Central memory CD8-positive, alpha-beta T cell (primary cell): ENCODE data around the gene TMEM221.
A peak's percentile ranks its signal among the peaks of the same experiment; 100 is the strongest.

Experiments
- ATAC-seq: fragments of 150-1000 bp; cut with Tn5 transposase; replicated peaks from 2 replicates; pipeline ENCODE4 v1.10.0; 2022; ENCODE audit warnings: mild to moderate bottlenecking, moderate FRiP score, moderate number of reproducible peaks; ENCODE audit not compliant: poor library complexity, severe bottlenecking; ENCODE audit errors: extremely low read depth
- DNase-seq, 2 donors: peaks; one replicate each; pipeline ENCODE4 v3.0.0; 2021; ENCODE audit warnings: low spot score in 2 of 2
- H3K27ac Mint-ChIP-seq: one replicate; pipeline ENCODE4 v1.8.0; 2022; ENCODE audit warnings: low read depth, mild to moderate bottlenecking, moderate library complexity, mixed read lengths
- H3K27me3 Mint-ChIP-seq: one replicate; pipeline ENCODE4 v1.8.0; 2022; ENCODE audit warnings: mixed read lengths
- H3K36me3 Mint-ChIP-seq: one replicate; pipeline ENCODE4 v1.8.0; 2022; ENCODE audit warnings: mild to moderate bottlenecking, moderate library complexity, mixed read lengths; ENCODE audit not compliant: insufficient read depth
- H3K4me1 Mint-ChIP-seq: one replicate; pipeline ENCODE4 v1.8.0; 2022; ENCODE audit warnings: mixed read lengths
- H3K4me3 Mint-ChIP-seq: one replicate; pipeline ENCODE4 v1.8.0; 2022; ENCODE audit warnings: mild to moderate bottlenecking, moderate library complexity, mixed read lengths
- H3K9me3 Mint-ChIP-seq: one replicate; pipeline ENCODE4 v1.8.0; 2022; ENCODE audit warnings: mixed read lengths

Gene TMEM221

DNA sequence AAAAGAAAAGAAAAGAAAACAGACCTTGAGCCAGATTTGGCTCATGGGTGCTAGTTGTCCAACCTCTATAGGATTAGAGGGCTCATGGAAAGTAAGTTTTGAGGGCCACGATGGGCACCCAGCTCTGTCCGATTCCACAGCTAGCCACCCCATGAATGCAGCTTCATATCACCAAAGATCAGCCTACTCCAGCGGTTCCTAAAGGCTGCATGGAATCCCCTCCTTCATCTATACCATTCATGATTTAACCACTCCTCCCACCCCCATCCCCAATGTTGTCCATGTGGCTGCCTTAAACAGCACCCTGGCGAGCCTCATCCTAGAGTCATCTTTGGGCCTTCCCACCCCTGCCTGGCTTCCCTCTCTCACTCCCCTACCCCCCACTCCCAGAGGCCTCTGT, 26.5 kb downstream of the TMEM221 start:
- ATAC-seq (no peak), DNase-seq (no peak)
- Mint-ChIP-seq H3K36me3 (peaks cover 7% of the 10 kb centered on the region), H3K9me3 (no peaks in the 10 kb centered on the region), H3K4me3 (no peak overlapping the region), H3K27ac (no peak overlapping the region), H3K4me1 (peaks cover 15% of the 10 kb centered on the region), H3K27me3 (no peaks in the 10 kb centered on the region)

DNA sequence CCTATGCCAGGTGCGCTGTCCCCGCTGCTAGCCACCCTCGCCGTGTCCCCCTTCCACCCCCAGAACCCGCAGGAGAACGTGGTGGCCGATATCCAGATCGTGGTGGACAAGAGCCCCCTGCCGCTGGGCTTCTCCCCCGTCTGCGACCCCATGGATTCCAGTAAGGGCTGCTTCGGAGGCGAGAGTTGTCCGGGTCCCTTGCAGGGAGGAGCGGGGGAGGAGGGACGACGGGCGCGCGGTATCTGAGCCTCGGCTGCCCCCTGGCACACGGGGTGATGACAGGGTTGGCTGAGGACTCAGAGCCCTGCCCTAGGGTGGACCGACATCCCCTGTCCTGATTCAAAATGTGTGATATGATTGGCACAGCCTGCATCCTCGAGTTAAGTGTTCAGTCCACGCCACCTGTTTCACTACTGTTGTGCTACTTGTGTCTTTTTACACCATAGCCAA, 28.0 kb downstream of the TMEM221 start:
- Mint-ChIP-seq H3K27ac (no peak overlapping the region), H3K27me3 (no peaks in the 10 kb centered on the region), H3K9me3 (no peaks in the 10 kb centered on the region), H3K4me1 (peaks cover 18% of the 10 kb centered on the region), H3K4me3 (peak overlapping the region; percentile 87), H3K36me3 (peaks cover 8% of the 10 kb centered on the region)
- DNase-seq (no peak), ATAC-seq (no peak)

DNA sequence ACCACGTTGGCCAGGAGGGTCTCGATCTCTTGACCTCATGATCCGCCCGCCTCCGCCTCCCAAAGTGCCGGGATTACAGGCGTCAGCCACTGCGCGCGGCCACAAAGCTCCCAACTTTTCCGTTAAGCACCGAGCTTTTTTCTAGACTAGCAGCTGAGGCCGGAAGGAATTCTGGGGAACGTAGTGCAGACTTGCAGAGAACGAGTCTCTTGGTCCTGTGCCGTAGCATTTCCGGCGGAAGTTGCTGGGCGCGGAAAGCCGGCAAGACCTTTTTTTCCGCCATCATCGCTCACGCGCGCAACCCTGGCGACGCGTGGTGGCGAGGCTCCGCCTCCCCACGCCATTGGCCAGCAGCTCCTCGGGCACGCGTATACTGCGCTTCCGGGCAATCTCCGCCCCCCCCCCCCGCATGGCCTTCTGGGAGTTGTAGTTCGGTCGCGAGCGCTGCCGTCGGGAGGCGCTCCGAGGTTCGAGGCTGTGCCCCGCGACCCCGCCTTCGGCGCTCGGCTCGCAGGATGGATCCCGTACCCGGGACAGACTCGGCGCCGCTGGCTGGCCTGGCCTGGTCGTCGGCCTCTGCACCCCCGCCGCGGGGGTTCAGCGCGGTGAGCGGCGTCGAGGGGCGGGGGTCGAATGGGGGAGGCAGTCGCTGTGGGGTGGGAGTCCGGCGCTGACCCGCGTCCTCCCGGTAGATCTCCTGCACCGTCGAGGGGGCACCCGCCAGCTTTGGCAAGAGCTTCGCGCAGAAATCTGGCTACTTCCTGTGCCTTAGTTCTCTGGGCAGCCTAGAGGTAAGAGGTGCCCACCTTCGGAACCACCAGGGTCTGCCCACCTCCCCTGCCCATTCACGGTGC, 28.6 kb downstream of the TMEM221 start, which contains the start of gene MVB12A:
Gene MVB12A, plus strand, starts transcription at position 427 of the 854 bp plus-strand sequence. Its CDS starts 89 bp downstream, at position 516.
- H3K4me1 Mint-ChIP-seq = peaks cover 18% of the 10 kb centered on the region
- peak; percentile 94 for ATAC-seq

DNA sequence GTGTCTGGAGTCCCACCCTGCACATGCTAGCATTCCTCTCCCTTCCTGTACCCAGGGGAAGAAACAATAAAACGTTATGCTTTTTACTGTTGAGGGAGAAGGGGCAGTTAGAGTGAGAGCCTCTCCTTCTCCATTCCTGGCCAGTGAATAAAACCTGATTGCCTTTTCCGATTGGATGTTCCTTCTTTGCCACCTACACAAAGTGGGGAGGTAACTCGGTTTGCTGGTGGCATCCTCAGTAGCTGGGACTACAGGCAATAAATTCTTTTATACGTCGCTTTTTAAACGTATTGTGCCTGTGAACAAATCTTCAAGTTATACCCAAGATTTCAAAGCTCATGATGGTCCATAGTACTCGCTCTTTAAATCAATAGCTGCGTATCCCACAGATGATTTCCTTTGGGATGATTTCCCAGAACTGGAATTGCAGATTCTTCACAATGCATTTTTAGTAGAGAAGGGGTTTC, 29.3 kb downstream of the TMEM221 start:
- no peak for ATAC-seq
- Mint-ChIP-seq H3K4me3 (peak overlapping the region; percentile 87), H3K4me1 (peaks cover 18% of the 10 kb centered on the region), H3K9me3 (no peaks in the 10 kb centered on the region), H3K27me3 (no peaks in the 10 kb centered on the region), H3K27ac (peak overlapping the region; percentile 76), H3K36me3 (peaks cover 9% of the 10 kb centered on the region)
- no peak for DNase-seq

More for the DNA sequence above, 28.6 kb downstream of the TMEM221 start, which contains the start of gene MVB12A:
- H3K4me3 Mint-ChIP-seq = peak within 1 kb of the TSS; percentile 87
- H3K27me3 Mint-ChIP-seq = no peaks in the 10 kb centered on the region
- H3K9me3 Mint-ChIP-seq = no peaks in the 10 kb centered on the region
- DNase-seq = peak; percentile 85 to 93
- peaks cover 8% of the 10 kb centered on the region for H3K36me3 Mint-ChIP-seq
- H3K27ac Mint-ChIP-seq = peak within 1 kb of the TSS; percentile 76

DNA sequence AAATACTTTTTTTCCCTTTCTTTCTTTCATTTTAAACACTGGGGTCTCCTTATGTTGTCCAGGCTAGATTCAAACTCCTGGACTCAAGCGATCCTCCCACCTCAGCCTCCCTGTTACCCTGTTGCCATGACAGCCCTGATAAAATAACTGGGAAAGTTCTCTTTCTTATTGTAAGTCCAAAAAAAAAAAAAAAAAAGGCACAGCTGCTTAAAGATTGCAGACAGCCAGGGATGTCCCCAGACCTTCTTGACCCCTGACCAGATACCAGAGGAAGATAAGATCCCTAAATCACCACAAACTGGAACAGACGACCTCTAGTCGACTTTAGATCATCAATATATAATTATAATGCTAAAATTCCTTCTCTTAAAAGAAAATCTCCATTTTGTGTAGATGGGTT, 29.8 kb downstream of the TMEM221 start:
- DNase-seq (no peak), ATAC-seq (no peak)
- H3K4me1 Mint-ChIP-seq = peaks cover 18% of the 10 kb centered on the region
- H3K27me3 Mint-ChIP-seq = no peaks in the 10 kb centered on the region
- peaks cover 13% of the 10 kb centered on the region for H3K36me3 Mint-ChIP-seq
- H3K9me3 Mint-ChIP-seq = no peaks in the 10 kb centered on the region
- H3K4me3 Mint-ChIP-seq = peak overlapping the region; percentile 87
- H3K27ac Mint-ChIP-seq = no peak overlapping the region

DNA sequence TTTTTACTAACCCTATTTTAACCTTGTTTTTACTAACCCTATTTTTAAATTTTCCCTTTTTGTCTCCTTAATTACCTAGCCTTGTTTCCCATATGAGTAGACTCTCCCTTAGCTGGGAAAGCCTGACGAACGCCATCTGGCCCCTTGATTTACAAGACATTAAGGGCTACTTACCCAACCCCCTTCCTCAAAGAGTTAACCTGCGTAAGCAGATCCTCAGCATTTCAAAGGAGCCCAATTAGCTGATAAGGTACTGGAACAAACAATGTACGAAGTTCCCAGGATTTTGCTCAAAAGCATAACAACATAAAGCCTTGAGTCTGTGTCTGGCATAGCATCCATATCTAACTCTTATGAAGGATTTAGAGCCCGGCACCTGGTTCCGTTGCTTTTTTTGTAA, 33.3 kb downstream of the TMEM221 start:
- ATAC-seq (no peak), DNase-seq (no peak)
- Mint-ChIP-seq H3K9me3 (no peaks in the 10 kb centered on the region), H3K27me3 (no peaks in the 10 kb centered on the region), H3K27ac (no peak overlapping the region), H3K4me3 (no peak overlapping the region), H3K36me3 (peaks cover 26% of the 10 kb centered on the region), H3K4me1 (peaks cover 21% of the 10 kb centered on the region)

DNA sequence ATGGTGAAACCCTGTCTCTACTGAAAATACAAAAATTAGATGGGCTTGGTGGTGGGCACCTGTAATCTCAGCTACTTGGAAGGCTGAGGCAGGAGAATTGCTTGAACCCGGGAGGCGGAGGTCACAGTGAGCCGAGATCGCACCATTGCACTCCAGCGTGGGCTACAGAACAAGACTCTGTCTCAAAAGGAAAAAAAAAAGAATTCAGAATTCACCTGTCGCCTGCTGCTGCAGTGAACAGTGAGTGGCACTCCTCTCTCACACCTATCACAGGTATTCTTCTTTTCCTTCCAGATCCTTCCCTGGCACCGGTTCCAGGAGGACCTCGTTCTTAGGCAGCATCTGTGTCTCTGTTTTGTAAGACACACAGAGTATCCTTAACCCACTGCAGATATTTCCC, 34.4 kb downstream of the TMEM221 start:
- ATAC-seq (no peak), DNase-seq (no peak)
- Mint-ChIP-seq H3K36me3 (peaks cover 25% of the 10 kb centered on the region), H3K4me1 (peaks cover 17% of the 10 kb centered on the region), H3K27me3 (no peaks in the 10 kb centered on the region), H3K4me3 (no peak overlapping the region), H3K27ac (no peak overlapping the region), H3K9me3 (no peaks in the 10 kb centered on the region)

DNA sequence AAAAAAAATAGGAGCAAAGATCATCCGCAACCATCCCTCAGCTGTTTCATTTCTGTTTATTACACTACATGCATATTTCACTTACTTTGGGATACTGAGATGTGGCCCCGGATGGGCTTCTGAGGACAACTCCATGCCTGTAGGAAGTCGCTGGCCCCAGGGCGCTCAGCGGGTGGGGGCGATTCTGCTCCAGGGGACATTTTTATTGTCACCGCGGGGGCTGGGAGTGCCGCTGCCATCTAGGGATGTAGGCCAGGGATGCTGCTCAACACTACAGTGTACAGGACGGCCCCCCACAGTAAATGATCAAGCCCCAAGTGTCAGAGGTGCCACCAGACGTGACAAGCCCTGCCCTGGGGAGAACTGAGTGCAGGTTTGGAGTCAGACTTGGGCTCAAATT, 36.7 kb downstream of the TMEM221 start:
- no peaks in the 10 kb centered on the region for H3K9me3 Mint-ChIP-seq
- no peak overlapping the region for H3K27ac Mint-ChIP-seq
- H3K27me3 Mint-ChIP-seq = no peaks in the 10 kb centered on the region
- DNase-seq = no peak
- H3K4me1 Mint-ChIP-seq = peaks cover 26% of the 10 kb centered on the region
- H3K4me3 Mint-ChIP-seq = no peak overlapping the region
- ATAC-seq = no peak
- H3K36me3 Mint-ChIP-seq = peaks cover 26% of the 10 kb centered on the region

DNA sequence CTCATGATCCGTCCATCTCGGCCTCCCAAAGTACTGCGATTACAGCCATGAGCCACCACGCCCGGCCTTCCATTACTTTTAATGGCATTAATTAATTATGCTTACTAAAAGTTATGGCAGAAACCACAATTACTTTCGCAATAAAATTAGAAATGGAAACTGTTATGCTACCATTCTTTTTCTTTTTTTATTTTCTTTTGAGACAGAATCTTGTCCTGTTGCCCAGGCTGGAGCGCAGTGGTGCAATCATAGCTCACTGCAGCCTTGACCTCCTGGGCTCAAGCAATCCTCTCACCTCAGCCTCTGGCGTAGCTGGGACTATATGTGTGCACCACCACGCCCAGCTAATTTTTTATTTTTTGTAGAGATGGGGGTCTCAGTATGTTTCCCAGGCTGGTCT, 38.5 kb downstream of the TMEM221 start:
- no peaks in the 10 kb centered on the region for H3K27me3 Mint-ChIP-seq
- no peak overlapping the region for H3K27ac Mint-ChIP-seq
- peaks cover 40% of the 10 kb centered on the region for H3K4me1 Mint-ChIP-seq
- peaks cover 26% of the 10 kb centered on the region for H3K36me3 Mint-ChIP-seq
- no peak overlapping the region for H3K4me3 Mint-ChIP-seq
- DNase-seq = no peak
- H3K9me3 Mint-ChIP-seq = no peaks in the 10 kb centered on the region
- ATAC-seq = no peak

DNA sequence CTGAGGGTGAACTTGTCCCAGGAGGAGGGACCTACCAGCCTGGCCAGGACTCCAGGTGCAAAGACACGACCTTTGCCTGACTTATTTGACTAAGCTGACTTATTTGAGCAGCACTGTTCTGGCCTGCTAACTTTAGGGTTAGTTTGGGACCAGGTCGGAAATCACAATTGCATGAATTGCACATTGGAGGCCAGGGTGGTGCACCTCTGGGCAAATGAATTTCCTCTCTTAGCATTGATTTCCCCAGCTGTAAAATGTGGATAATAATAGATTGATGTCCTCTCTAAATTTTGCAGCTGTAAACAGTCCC, 41.6 kb downstream of the TMEM221 start:
- peak overlapping the region; percentile 89 for H3K4me3 Mint-ChIP-seq
- peaks cover 44% of the 10 kb centered on the region for H3K4me1 Mint-ChIP-seq
- peaks cover 28% of the 10 kb centered on the region for H3K36me3 Mint-ChIP-seq

DNA sequence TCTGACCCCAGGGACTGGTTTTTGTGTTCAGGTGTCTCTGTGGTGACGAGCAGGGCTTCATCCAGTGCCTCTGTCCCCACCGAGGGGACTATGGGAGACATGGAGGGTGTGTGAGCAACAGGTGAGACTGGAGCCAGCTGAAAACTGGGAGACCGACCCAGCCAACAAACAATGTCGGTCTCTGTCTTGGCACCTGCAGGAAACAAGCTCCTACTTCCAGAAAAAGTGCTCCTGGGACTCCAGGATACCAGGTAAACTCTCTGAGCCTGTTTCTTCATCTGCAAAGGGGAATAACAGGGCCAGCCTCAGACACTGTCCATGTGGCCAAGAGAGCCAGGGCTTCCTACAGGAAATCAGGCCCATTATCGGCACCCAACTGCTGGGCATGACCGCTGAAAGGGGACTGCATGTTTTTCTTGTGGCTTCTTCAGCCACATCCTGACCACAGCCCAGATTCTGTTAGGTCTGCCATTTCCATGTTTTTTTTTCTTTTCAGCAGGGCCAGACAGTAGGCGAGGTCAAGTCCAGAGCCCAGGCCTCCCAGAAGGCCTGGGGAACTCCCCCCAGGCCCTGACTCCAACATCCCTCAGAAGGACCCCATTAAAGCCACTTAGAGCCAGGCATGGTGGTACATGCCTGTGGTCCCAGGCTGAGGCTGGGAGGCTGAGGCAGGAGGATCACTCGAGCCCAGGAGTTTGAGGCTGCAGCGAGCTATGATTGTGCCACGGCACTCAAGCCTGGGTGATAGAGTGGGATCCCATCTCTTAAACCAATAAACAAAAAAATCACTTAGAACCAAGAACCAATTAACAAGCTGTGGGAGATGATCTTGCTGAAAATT, 42.2 kb downstream of the TMEM221 start:
- Mint-ChIP-seq H3K27ac (peak overlapping the region; percentile 89), H3K36me3 (peaks cover 27% of the 10 kb centered on the region), H3K27me3 (no peaks in the 10 kb centered on the region), H3K9me3 (no peaks in the 10 kb centered on the region), H3K4me1 (peaks cover 44% of the 10 kb centered on the region), H3K4me3 (peak overlapping the region; percentile 89)
- ATAC-seq (peak; percentile 15), DNase-seq (no peak)

More for the DNA sequence above, 41.6 kb downstream of the TMEM221 start:
- H3K27me3 Mint-ChIP-seq = no peaks in the 10 kb centered on the region
- no peak for DNase-seq
- no peak for ATAC-seq
- H3K27ac Mint-ChIP-seq = peak overlapping the region; percentile 89
- H3K9me3 Mint-ChIP-seq = no peaks in the 10 kb centered on the region

DNA sequence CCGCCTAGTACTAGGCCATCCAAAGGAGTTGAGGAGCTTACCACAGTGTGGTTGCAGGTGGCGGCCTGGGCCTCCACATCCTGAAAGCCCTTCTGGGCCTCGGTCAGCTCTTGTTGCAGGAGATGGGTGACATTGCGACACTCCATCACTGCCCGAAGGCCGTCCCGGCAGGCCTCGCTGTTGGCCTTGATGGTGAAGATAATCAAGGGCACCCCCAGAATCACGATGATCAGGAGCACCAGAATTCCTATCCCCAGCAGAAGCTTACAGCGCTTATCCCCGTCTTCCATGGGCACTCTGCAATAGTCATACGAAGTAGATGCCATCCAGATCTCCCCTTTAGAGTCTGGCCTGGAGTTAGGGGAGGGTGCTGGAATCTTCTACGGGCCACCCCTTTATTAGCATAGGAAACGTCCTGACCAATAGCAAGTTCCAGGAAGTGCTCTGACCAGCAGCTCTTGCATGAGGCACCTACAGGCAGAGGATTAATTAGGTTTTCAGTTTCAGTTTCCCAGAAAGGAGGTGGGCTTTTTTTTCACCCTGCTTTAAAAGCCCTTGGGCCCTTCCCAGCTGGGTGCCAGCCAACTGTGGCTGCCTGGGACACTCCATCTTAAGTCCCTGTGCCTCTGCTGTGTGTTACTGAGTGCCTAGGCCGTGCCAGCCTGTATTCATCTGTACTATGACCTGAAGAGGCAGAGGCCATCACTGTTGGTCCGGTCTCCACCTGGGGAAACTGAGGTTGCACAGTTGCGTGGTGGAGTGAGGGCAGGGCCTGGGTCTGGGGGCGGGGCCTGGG, 43.0 kb downstream of the TMEM221 start, which contains the start of gene BST2:
Gene BST2, minus strand, starts transcription at position 381 of the 796 bp plus-strand sequence. Its CDS starts 55 bp downstream, at position 326.
- no peaks in the 10 kb centered on the region for H3K27me3 Mint-ChIP-seq
- peak within 1 kb of the TSS; percentile 89 for H3K27ac Mint-ChIP-seq
- H3K9me3 Mint-ChIP-seq = no peaks in the 10 kb centered on the region
- peak in 1 of 2 donors; percentile 28 for DNase-seq
- peak within 1 kb of the TSS; percentile 89 for H3K4me3 Mint-ChIP-seq
- H3K4me1 Mint-ChIP-seq = peaks cover 44% of the 10 kb centered on the region
- H3K36me3 Mint-ChIP-seq = peaks cover 27% of the 10 kb centered on the region
- peak; percentile 89 for ATAC-seq
